IMR-90 (cell line): Measurements from ENCODE around the gene MEGF9. TPM values are rescaled to one million over a fixed set of nuclear protein-coding genes. Genes with fewer than 3 reads are reported as not detected.
A peak's percentile ranks its signal among the peaks of the same experiment; 100 is the strongest.

Source experiments
- ATAC-seq: fragments of 200-7000 bp; cut with Tn5 transposase; 2 replicates; pipeline ENCODE4 v1.9.1; 2020; ENCODE audit warnings: low read depth, mild to moderate bottlenecking, moderate library complexity
- BruUV-seq: library from RNA; stranded (reverse); fragments of 400-500 nt; replicated peaks from 2 replicates; lab custom pipeline; 2021; lab: Mats Ljungman, UMichigan
- CTCF ChIA-PET: fragments of 300-600 bp; formaldehyde crosslinking; extraction: SDS; loops from one replicate; lab custom pipeline; 2021; ENCODE audit warnings: antibody characterized with exemption; lab: Yijun Ruan, JAX
- POLR2A ChIA-PET: fragments of 300-600 bp; sonication (Branson Sonifier 250); formaldehyde crosslinking; loops from one replicate; lab custom pipeline; 2022; ENCODE audit warnings: antibody characterized with exemption; ENCODE audit not compliant: unreplicated experiment; lab: Charles Lee
- DNase-seq: peaks from one replicate; pipeline ENCODE4 v3.0.0; 2013
- H2AFZ ChIP-seq: replicated peaks from 2 replicates; pipeline ENCODE3; 2013; ENCODE audit warnings: low read length, mild to moderate bottlenecking; ENCODE audit not compliant: poor library complexity
- H2AK5ac ChIP-seq: 2 replicates; pipeline ENCODE4 v1.6.1; 2013; ENCODE audit warnings: low read depth, low read length, inconsistent platforms
- H2AK9ac ChIP-seq: replicated peaks from 2 replicates; pipeline ENCODE3; 2013; ENCODE audit warnings: mild to moderate bottlenecking, low read depth, low read length, moderate library complexity; ENCODE audit not compliant: poor library complexity
- H2BK120ac ChIP-seq: 2 replicates; pipeline ENCODE4 v1.6.1; 2013; ENCODE audit warnings: low read depth, low read length, inconsistent platforms
- H2BK15ac ChIP-seq: 3 replicates; pipeline ENCODE4 v1.6.1; 2013; ENCODE audit warnings: low read depth, low read length, inconsistent platforms
- H2BK20ac ChIP-seq: 2 replicates; pipeline ENCODE4 v1.6.1; 2013; ENCODE audit warnings: low read depth, mild to moderate bottlenecking, inconsistent platforms, low read length, moderate library complexity
- H2BK5ac ChIP-seq: 2 replicates; pipeline ENCODE4 v1.6.1; 2013; ENCODE audit warnings: mild to moderate bottlenecking, low read depth, low read length, inconsistent platforms; ENCODE audit not compliant: poor library complexity, severe bottlenecking
- H3K14ac ChIP-seq: replicated peaks from 2 replicates; pipeline ENCODE4 v1.6.1; 2013; ENCODE audit warnings: low read depth, low read length, inconsistent platforms
- H3K18ac ChIP-seq: 2 replicates; pipeline ENCODE4 v1.6.1; 2013; ENCODE audit warnings: low read depth, low read length, control low read depth
- H3K23ac ChIP-seq: 2 replicates; pipeline ENCODE4 v1.6.1; 2013; ENCODE audit warnings: low read depth, low read length, inconsistent platforms
- H3K27ac ChIP-seq: 2 replicates; pipeline ENCODE4 v1.5.1; 2013; ENCODE audit warnings: mild to moderate bottlenecking, control low read depth, low read length; ENCODE audit not compliant: insufficient read depth
- H3K27me3 ChIP-seq: 2 replicates; pipeline ENCODE4 v1.6.1; 2013; ENCODE audit warnings: low read length; ENCODE audit not compliant: control insufficient read depth, insufficient read depth
- H3K36me3 ChIP-seq: 2 replicates; pipeline ENCODE4 v1.6.1; 2013; ENCODE audit warnings: low read length, mixed read lengths; ENCODE audit not compliant: control insufficient read depth, insufficient read depth
- H3K4ac ChIP-seq: 2 replicates; pipeline ENCODE4 v1.6.1; 2013; ENCODE audit warnings: low read depth, low read length, inconsistent platforms
- H3K4me1 ChIP-seq: 2 replicates; pipeline ENCODE4 v1.6.1; 2013; ENCODE audit warnings: low read length, mixed read lengths; ENCODE audit not compliant: control insufficient read depth, insufficient read depth
- H3K4me2 ChIP-seq: 2 replicates; pipeline ENCODE4 v1.6.1; 2013; ENCODE audit warnings: low read depth, mild to moderate bottlenecking, control low read depth, low read length, moderate library complexity
- H3K4me3 ChIP-seq: 2 replicates; pipeline ENCODE4 v1.5.1; 2013; ENCODE audit warnings: low read depth, mild to moderate bottlenecking, control low read depth, low read length, moderate library complexity; ENCODE audit not compliant: insufficient read depth
- H3K56ac ChIP-seq: 2 replicates; pipeline ENCODE4 v1.6.1; 2013; ENCODE audit warnings: low read length, inconsistent platforms; ENCODE audit not compliant: insufficient read depth; ENCODE audit errors: extremely low read depth
- H3K79me1 ChIP-seq, 2 experiments: 2 replicates each; pipeline ENCODE4 v1.6.1; 2013; ENCODE audit warnings: low read length in 2 of 2, inconsistent platforms in 1 of 2, low read depth in 1 of 2
- H3K9ac ChIP-seq: 2 replicates; pipeline ENCODE4 v1.6.1; 2013; ENCODE audit warnings: low read depth, low read length, control low read depth
- H3K9me1 ChIP-seq: 2 replicates; pipeline ENCODE4 v1.6.1; 2013; ENCODE audit warnings: low read length, inconsistent platforms; ENCODE audit not compliant: insufficient read depth
- H3K9me3 ChIP-seq: 2 replicates; pipeline ENCODE4 v1.6.1; 2013; ENCODE audit warnings: low read length; ENCODE audit not compliant: control insufficient read depth, insufficient read depth
- H4K20me1 ChIP-seq: 2 replicates; pipeline ENCODE4 v1.6.1; 2013; ENCODE audit warnings: low read length, inconsistent platforms; ENCODE audit not compliant: insufficient read depth
- H4K5ac ChIP-seq: 2 replicates; pipeline ENCODE4 v1.6.1; 2013; ENCODE audit warnings: mild to moderate bottlenecking, low read depth, low read length, control low read depth
- H4K8ac ChIP-seq, 2 experiments: 2 replicates each; pipeline ENCODE4 v1.6.1; 2013; ENCODE audit warnings: low read depth in 2 of 2, low read length in 2 of 2, control low read depth in 1 of 2, inconsistent platforms in 1 of 2
- H4K91ac ChIP-seq: 2 replicates; pipeline ENCODE4 v1.6.1; 2013; ENCODE audit warnings: low read depth, low read length, inconsistent platforms; ENCODE audit not compliant: insufficient read depth
- BHLHE40 ChIP-seq: fragments of 150-350 bp; IDR thresholded peaks from 2 replicates; pipeline ENCODE4 v1.6.1; 2016; ENCODE audit warnings: mild to moderate bottlenecking, low read depth, low read length
- CEBPB ChIP-seq: IDR thresholded peaks from 2 replicates; pipeline ENCODE4 v1.6.1; 2012; ENCODE audit warnings: low read depth, low read length, improper control_type of control experiment
- CHD1 ChIP-seq: IDR thresholded peaks from 2 replicates; pipeline ENCODE4 v1.6.1; 2012; ENCODE audit warnings: low read depth, low read length, improper control_type of control experiment
- FOS ChIP-seq: fragments of 150-350 bp; IDR thresholded peaks from 2 replicates; pipeline ENCODE4 v1.6.1; 2016; ENCODE audit warnings: low read depth, low read length
- MAFK ChIP-seq: IDR thresholded peaks from 2 replicates; pipeline ENCODE4 v1.6.1; 2012; ENCODE audit warnings: low read depth, low read length, improper control_type of control experiment
- MAZ ChIP-seq: IDR thresholded peaks from 2 replicates; pipeline ENCODE4 v1.6.1; 2012; ENCODE audit warnings: low read depth, mild to moderate bottlenecking, low read length, improper control_type of control experiment, moderate library complexity, borderline replicate concordance
- NFE2L2 ChIP-seq: fragments of 150-350 bp; IDR thresholded peaks from 2 replicates; pipeline ENCODE4 v1.6.1; 2016; ENCODE audit warnings: low read depth, mild to moderate bottlenecking, low read length
- POLR2A ChIP-seq: IDR thresholded peaks from 2 replicates; pipeline ENCODE4 v1.6.1; 2012; ENCODE audit warnings: mild to moderate bottlenecking, low read depth, low read length
- RAD21 ChIP-seq: IDR thresholded peaks from 2 replicates; pipeline ENCODE4 v1.6.1; 2012; ENCODE audit warnings: low read length, improper control_type of control experiment
- RCOR1 ChIP-seq: IDR thresholded peaks from 2 replicates; pipeline ENCODE4 v1.6.1; 2012; ENCODE audit warnings: mild to moderate bottlenecking, low read length, improper control_type of control experiment; ENCODE audit not compliant: insufficient replicate concordance
- SMC3 ChIP-seq: fragments of 150-350 bp; IDR thresholded peaks from 2 replicates; pipeline ENCODE4 v1.6.1; 2016; ENCODE audit warnings: low read depth, mild to moderate bottlenecking, antibody characterized with exemption, low read length, moderate library complexity
- WGBS, 2 experiments: methylation state at CpG; one replicate each; pipeline versions ENCODE4 v1.1.5 to v1.1.7; 2013; ENCODE audit warnings: missing lambda C conversion rate in 2 of 2; ENCODE audit not compliant: insufficient read length in 1 of 2; ENCODE audit errors: extremely low coverage in 2 of 2; 5-methylcytosine and 5-hydroxymethylcytosine counted together
- dilution Hi-C: fragments of 300-500 bp; cut with HindIII; formaldehyde crosslinking; loops from one replicate; pipeline ENCODE4 v1.14.3; 2018; ENCODE audit warnings: low sequenced_read_pairs; ENCODE audit not compliant: unreplicated experiment
- in situ Hi-C: fragments of 300-500 bp; cut with MboI; formaldehyde crosslinking; loops from 3 replicates; pipeline ENCODE4 v1.14.3; 2019; ENCODE audit warnings: low sequenced_read_pairs, inconsistent platforms, mixed read lengths
- intact Hi-C: fragments of 100-400 bp; cut with micrococcal nuclease; formaldehyde crosslinking; loops from 2 replicates; pipeline ENCODE4 v1.10.0; 2022
- polyA plus RNA-seq, 3 experiments: library from polyadenylated mRNA; depleted of rRNA; stranded (reverse); fragments of >200 nt; gene quantifications; 2 replicates each; pipeline ENCODE4 v1.2.3, GENCODE V29; 2012; ENCODE audit warnings: low replicate concordance in 1 of 3
- total RNA-seq: library from RNA; depleted of rRNA; stranded (reverse); fragments of >200 nt; gene quantifications from 2 replicates; pipeline ENCODE4 v1.2.3, GENCODE V29; 2012
- TF ChIP-seq, protein P1 (sequence below): fragments of 150-350 bp; IDR thresholded peaks from 2 replicates; pipeline ENCODE4 v1.6.1; 2017; ENCODE audit warnings: mild to moderate bottlenecking, antibody characterized with exemption, low read length, low read depth
- TF ChIP-seq, protein P2 (sequence below): fragments of 150-350 bp; IDR thresholded peaks from 2 replicates; pipeline ENCODE4 v1.6.1; 2016; ENCODE audit warnings: low read depth, mild to moderate bottlenecking, low read length, moderate library complexity, borderline replicate concordance

Gene MEGF9
- total and polyA plus RNA-seq, 2 of the 4 experiments (the other 2 are of a cell fraction) = 3.4 TPM

DNA sequence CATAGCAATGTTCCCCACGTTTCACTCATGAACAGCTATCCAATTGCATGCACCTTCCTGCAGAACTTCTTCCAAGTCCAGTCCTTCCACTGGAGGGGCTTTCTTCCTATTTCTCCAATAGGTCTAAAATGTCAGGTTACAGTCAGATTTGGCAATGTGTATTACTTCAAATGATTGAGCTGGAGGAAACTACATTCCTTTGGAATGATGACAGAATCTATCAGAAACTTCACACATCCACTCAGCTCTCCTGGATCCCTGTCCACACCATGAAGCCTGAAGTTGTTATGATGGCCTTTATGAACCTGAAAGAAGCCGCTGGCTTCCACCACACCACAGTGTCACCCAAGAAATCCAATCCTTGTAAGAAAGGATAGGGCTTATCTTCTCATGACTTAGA is 46.7 kb upstream of the MEGF9 start:
- intact Hi-C loops (no loop called here), in situ Hi-C loops (loop anchor here (25.0 kb wide), 1 partner anchor 626 kb away; no protein-coding TSS in a partner anchor), dilution Hi-C loops (no loop called here)
- BruUV-seq = no TSS peak
- Histone ChIP-seq H2BK5ac (no peak overlapping the region), H3K23ac (no peak overlapping the region), H3K36me3 (peaks cover 17% of the 10 kb centered on the region), H4K8ac (no peak overlapping the region), H3K9me3 (no peaks in the 10 kb centered on the region), H2BK15ac (no peak overlapping the region), H2BK20ac (no peak overlapping the region), H4K20me1 (0 out of 2 replicates have a peak, but pooled peaks cover 3% of the 10 kb centered on the region), H3K14ac (no peak overlapping the region), H3K4ac (no peak overlapping the region), H3K79me1 (peaks cover 0 to 22% of the 10 kb centered on the region in 2 experiments; a peak in 3 of 4 replicates), H3K4me2 (no peak overlapping the region), H2AK5ac (no peak overlapping the region), H3K27ac (no peak overlapping the region), H3K18ac (no peak overlapping the region; the same call in 1 of the 2 replicates), H3K4me1 (peaks cover 8% of the 10 kb centered on the region), H3K9ac (no peak overlapping the region), H4K5ac (no peak overlapping the region), H3K56ac (no peak overlapping the region), H2AK9ac (no peak overlapping the region), H2AFZ (no peak overlapping the region), H2BK120ac (no peak overlapping the region), H3K9me1 (0 out of 2 replicates have a peak, but pooled peaks cover 2% of the 10 kb centered on the region), H3K4me3 (no peak overlapping the region), H4K91ac (no peak overlapping the region), H3K27me3 (no peaks in the 10 kb centered on the region)
- ATAC-seq (peak; percentile 24), DNase-seq (no peak)
- ChIA-PET POLR2A (no interaction called here), CTCF (interaction anchor here (0.7 to 1.1 kb wide), 2 partner anchors 141 to 148 kb away, joined by 3 read pairs; no protein-coding TSS in a partner anchor)
- WGBS, 2 experiments = no CpG with 5 or more reads among the region's 2 CpGs
- TF ChIP-seq BHLHE40 (no peak), POLR2A (no peak), CEBPB (no peak), CHD1 (no peak), MAFK (no peak), RAD21 (no peak), NFE2L2 (no peak), SMC3 (no peak), RCOR1 (no peak), FOS (no peak), MAZ (no peak)
- TF ChIP-seq, protein P1, sequence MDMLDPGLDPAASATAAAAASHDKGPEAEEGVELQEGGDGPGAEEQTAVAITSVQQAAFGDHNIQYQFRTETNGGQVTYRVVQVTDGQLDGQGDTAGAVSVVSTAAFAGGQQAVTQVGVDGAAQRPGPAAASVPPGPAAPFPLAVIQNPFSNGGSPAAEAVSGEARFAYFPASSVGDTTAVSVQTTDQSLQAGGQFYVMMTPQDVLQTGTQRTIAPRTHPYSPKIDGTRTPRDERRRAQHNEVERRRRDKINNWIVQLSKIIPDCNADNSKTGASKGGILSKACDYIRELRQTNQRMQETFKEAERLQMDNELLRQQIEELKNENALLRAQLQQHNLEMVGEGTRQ = no peak
- TF ChIP-seq, protein P2, sequence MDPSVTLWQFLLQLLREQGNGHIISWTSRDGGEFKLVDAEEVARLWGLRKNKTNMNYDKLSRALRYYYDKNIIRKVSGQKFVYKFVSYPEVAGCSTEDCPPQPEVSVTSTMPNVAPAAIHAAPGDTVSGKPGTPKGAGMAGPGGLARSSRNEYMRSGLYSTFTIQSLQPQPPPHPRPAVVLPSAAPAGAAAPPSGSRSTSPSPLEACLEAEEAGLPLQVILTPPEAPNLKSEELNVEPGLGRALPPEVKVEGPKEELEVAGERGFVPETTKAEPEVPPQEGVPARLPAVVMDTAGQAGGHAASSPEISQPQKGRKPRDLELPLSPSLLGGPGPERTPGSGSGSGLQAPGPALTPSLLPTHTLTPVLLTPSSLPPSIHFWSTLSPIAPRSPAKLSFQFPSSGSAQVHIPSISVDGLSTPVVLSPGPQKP = no peak
